Suprapubic skin (tissue), 4 donors: ENCODE results near the gene C1GALT1.

Source experiments
- CTCF ChIP-seq, 2 donors: fragments of 200-600 bp in 1 of 2; fragments of 450-650 bp in 1 of 2; sonication (generic) in 1 of 2; IDR thresholded peaks; one replicate each; pipeline ENCODE4 v1.5.1; 2016 to 2019; ENCODE audit warnings: antibody characterized with exemption in 2 of 2, mild to moderate bottlenecking in 1 of 2, moderate library complexity in 1 of 2
- POLR2A ChIP-seq, 2 donors: fragments of 450-650 bp; IDR thresholded peaks; one replicate each; pipeline ENCODE4 v1.6.1; 2017; ENCODE audit warnings: antibody characterized with exemption in 2 of 2, mild to moderate bottlenecking in 2 of 2, moderate library complexity in 2 of 2
- POLR2AphosphoS5 ChIP-seq, 3 donors: sonication (generic); formaldehyde crosslinking; IDR thresholded peaks; one replicate each; pipeline ENCODE4 v1.6.1; 2017; ENCODE audit warnings: antibody characterized with exemption in 3 of 3

GRCh38 chr7:7159063-7159658 is 23.2 kb upstream of the C1GALT1 start:
- TF ChIP-seq POLR2A (IDR thresholded peaks at IDR 0.05): no peak
- TF ChIP-seq POLR2AphosphoS5 (IDR thresholded peaks at IDR 0.05): no peak
- TF ChIP-seq CTCF (IDR thresholded peaks at IDR 0.05): no peak
